OCI-LY3 (cell line): ENCODE results near the gene PLPPR1.

ENCODE experiments used
- CTCF ChIP-seq: fragments of 200-600, 300-600 bp; sonication (generic); IDR thresholded peaks from 2 replicates; pipeline ENCODE4 v1.5.1; 2014; ENCODE audit warnings: antibody characterized with exemption, low read length, low read depth
- EZH2phosphoT487 ChIP-seq: fragments of 200-600 bp; shearing (Covaris generic); IDR thresholded peaks from 2 replicates; pipeline ENCODE4 v1.6.1; 2018; ENCODE audit warnings: antibody characterized with exemption, mixed run types, low read depth

DNA sequence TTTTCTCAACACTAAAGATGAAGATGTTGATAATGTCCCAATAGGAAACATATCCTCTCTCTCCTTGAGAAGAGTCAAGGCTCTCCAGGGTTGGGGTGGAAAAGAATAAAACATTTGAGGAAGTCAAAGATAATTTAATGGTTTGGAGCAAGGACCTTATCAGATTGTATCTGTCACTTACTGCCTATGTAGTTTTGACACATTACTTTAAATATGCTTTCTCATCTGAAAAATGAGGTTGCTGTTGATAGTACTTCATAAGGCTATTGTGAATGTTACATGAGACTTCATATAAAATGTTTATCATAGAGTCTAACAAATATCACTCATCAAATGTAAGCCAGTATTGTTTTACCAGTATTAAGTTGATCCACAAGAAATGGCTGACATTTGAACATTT is 307.6 kb downstream of the PLPPR1 start:
- no peak for TF ChIP-seq CTCF
- no peak for TF ChIP-seq EZH2phosphoT487
